HepG2 (cell line): ENCODE measurements around the gene SLC24A5. TPM values are rescaled to one million over a fixed set of nuclear protein-coding genes. Genes with fewer than 3 reads are reported as not detected.

Experiments used
- ARNT2 ChIP-seq: sonication (generic); formaldehyde crosslinking; IDR thresholded peaks from 2 replicates; pipeline ENCODE4 v1.8.0; 2022; ENCODE audit warnings: mild to moderate bottlenecking, low read depth, missing genetic modification reagents, moderate library complexity
- ATAD3A ChIP-seq: sonication (generic); formaldehyde crosslinking; IDR thresholded peaks from 2 replicates; pipeline ENCODE4 v1.4.0; 2020; ENCODE audit warnings: missing genetic modification reagents
- CCDC6 ChIP-seq: sonication (generic); formaldehyde crosslinking; IDR thresholded peaks from 2 replicates; pipeline ENCODE4 v1.8.1; 2022; ENCODE audit warnings: mild to moderate bottlenecking, missing genetic modification reagents, moderate library complexity
- FLYWCH1 ChIP-seq: sonication (generic); formaldehyde crosslinking; IDR thresholded peaks from 2 replicates; pipeline ENCODE4 v1.8.1; 2023; ENCODE audit warnings: mild to moderate bottlenecking, missing genetic modification reagents
- GABPB1 ChIP-seq: IDR thresholded peaks from 2 replicates; pipeline ENCODE4 v1.6.1; 2016; ENCODE audit warnings: mild to moderate bottlenecking, missing genetic modification reagents, moderate library complexity, missing compliant biosample characterization
- HMGA1 ChIP-seq: sonication (generic); formaldehyde crosslinking; conservative IDR thresholded peaks from 2 replicates; pipeline ENCODE4 v1.4.0; 2020; ENCODE audit warnings: missing genetic modification reagents
- IKZF1 ChIP-seq: fragments of 450-650 bp; IDR thresholded peaks from 2 replicates; pipeline ENCODE4 v1.7.1; 2016
- NAIF1 ChIP-seq: sonication (generic); formaldehyde crosslinking; IDR thresholded peaks from 2 replicates; pipeline ENCODE4 v1.5.0; 2020; ENCODE audit warnings: mild to moderate bottlenecking, missing genetic modification reagents, borderline replicate concordance
- NFIC ChIP-seq: IDR thresholded peaks from 2 replicates; pipeline ENCODE4 v1.6.1; 2012; ENCODE audit warnings: mild to moderate bottlenecking, low read length, inconsistent platforms
- RAD51 ChIP-seq: fragments of 450-650 bp; IDR thresholded peaks from 2 replicates; pipeline ENCODE4 v1.6.1; 2016; ENCODE audit warnings: borderline replicate concordance
- RBAK ChIP-seq: sonication (generic); formaldehyde crosslinking; IDR thresholded peaks from 2 replicates; pipeline ENCODE4 v1.5.1; 2020; ENCODE audit warnings: mild to moderate bottlenecking, missing genetic modification reagents
- RNF2 ChIP-seq: fragments of 450-650 bp; conservative IDR thresholded peaks from 2 replicates; pipeline ENCODE4 v1.6.1; 2016; ENCODE audit warnings: low read depth
- RXRA ChIP-seq: sonication (generic); formaldehyde crosslinking; IDR thresholded peaks from 2 replicates; pipeline ENCODE4 v1.5.1; 2020; ENCODE audit warnings: missing genetic modification reagents
- XBP1 ChIP-seq: sonication (generic); formaldehyde crosslinking; IDR thresholded peaks from 2 replicates; pipeline ENCODE4 v1.5.0; 2020; ENCODE audit warnings: missing genetic modification reagents
- ZNF180 ChIP-seq: sonication (generic); formaldehyde crosslinking; IDR thresholded peaks from 2 replicates; pipeline ENCODE4 v1.4.0; 2020; ENCODE audit warnings: low read depth, missing genetic modification reagents, borderline replicate concordance
- ZNF841 ChIP-seq: sonication (generic); formaldehyde crosslinking; IDR thresholded peaks from 2 replicates; pipeline ENCODE4 v1.8.1; 2023; ENCODE audit warnings: missing genetic modification reagents, borderline replicate concordance
- ZNF878 ChIP-seq: sonication (generic); formaldehyde crosslinking; IDR thresholded peaks from 2 replicates; pipeline ENCODE4 v1.8.1; 2023; ENCODE audit warnings: mild to moderate bottlenecking, missing genetic modification reagents, moderate library complexity
- polyA plus RNA-seq, 8 experiments: library from polyadenylated mRNA; depleted of rRNA in 3 of 8; stranded (reverse) in 7 of 8; unstranded in 1 of 8; fragments of >200 nt; fragmentation: Illumina TruSeq in 4 of 8; extraction: Trizol in 4 of 8; gene quantifications; 2 replicates each; pipeline versions ENCODE4 v1.2.1 to v1.2.3, GENCODE V29; 2011 to 2016; ENCODE audit warnings: low read depth in 4 of 8, missing spikeins in 1 of 8, mixed read lengths in 1 of 8; ENCODE audit not compliant: insufficient read depth in 1 of 8
- total RNA-seq, 5 experiments: library from RNA; depleted of rRNA; stranded (reverse); fragments of >200 nt; fragmentation: Illumina TruSeq; extraction: Trizol; gene quantifications; 2 replicates each; pipeline ENCODE4 v1.2.3, GENCODE V29; 2016; ENCODE audit warnings: low read depth in 1 of 5
- TF ChIP-seq, protein P1 (sequence below): sonication (generic); formaldehyde crosslinking; IDR thresholded peaks from 2 replicates; pipeline ENCODE4 v1.8.0; 2022; ENCODE audit warnings: missing genetic modification reagents, low read depth, mild to moderate bottlenecking, borderline replicate concordance
- TF ChIP-seq, protein P2 (sequence below): sonication (generic); formaldehyde crosslinking; IDR thresholded peaks from 2 replicates; pipeline ENCODE4 v1.4.0; 2020; ENCODE audit warnings: missing genetic modification reagents, borderline replicate concordance
- TF ChIP-seq, protein P3 (sequence below): sonication (generic); formaldehyde crosslinking; IDR thresholded peaks from 2 replicates; pipeline ENCODE4 v1.8.1; 2023; ENCODE audit warnings: mild to moderate bottlenecking, moderate library complexity, missing genetic modification reagents
- TF ChIP-seq, protein P4 (sequence below): sonication (generic); formaldehyde crosslinking; IDR thresholded peaks from 2 replicates; pipeline ENCODE4 v1.4.0; 2020; ENCODE audit warnings: missing genetic modification reagents

SLC24A5 gene
- total and polyA plus RNA-seq, 2 of the 13 experiments (the other 11 are each of a cell fraction or from before 2014, with no cell fraction given) = not detected

DNA sequence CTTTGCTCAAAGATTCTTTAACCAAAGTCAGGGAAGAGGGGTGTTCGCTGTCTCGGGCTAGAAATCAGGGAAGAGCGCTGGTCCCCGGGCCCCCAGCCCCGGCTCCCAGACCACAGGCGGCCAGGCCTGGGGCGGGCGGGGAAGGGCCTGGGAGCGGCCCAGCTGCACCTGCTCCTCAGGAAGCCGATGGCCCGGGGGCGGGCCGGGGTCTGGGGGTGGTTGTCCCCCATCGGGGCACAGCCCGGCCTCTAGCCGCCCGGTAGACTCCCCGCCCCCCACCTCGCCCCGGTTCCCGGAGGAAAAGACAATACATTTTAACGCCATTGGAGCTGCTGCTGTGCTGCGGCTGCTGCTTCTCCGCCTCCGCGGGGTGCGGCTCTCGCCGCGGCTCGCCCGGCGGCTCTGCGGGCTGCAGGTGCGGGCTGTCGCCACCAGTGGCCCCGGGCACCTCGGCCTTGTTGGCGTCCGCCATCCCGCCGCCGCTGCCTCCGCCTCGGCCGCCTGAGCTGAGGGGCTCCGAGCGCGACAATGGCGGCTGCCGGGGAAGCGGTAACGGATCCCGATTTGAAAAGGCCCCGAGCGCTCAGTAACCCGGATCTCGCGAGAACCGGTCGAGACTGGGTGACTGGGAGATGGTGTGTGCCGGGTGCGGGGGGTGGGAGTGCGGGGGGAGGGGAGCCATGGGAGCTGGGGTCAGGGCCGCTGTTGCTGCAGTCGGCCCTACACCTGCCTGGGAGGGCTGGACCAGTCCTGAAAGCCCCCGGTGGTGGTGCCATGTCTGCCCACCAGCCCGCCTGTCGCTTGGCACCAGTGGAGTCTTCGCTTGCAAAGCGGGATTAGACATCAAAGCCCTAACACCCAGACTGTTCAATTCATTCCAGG is 57.2 kb downstream of the SLC24A5 start, which contains the start of gene MYEF2 (continued):
- TF ChIP-seq CCDC6 (CRISPR knock-in tag) = no peak
- no peak for TF ChIP-seq HMGA1 (CRISPR knock-in tag)
- TF ChIP-seq IKZF1 = no peak
- TF ChIP-seq RXRA (CRISPR knock-in tag) = no peak
- TF ChIP-seq RNF2 = peak; percentile 64; the same call in 1 of the 2 replicates
- TF ChIP-seq NFIC = no peak
- TF ChIP-seq ARNT2 = peak; percentile 51; the same call in 1 of the 2 replicates
- no peak for TF ChIP-seq FLYWCH1 (CRISPR knock-in tag)
- TF ChIP-seq GABPB1 (CRISPR knock-in tag) = peak; percentile 26; the same call in 1 of the 2 replicates
- TF ChIP-seq, protein P1, sequence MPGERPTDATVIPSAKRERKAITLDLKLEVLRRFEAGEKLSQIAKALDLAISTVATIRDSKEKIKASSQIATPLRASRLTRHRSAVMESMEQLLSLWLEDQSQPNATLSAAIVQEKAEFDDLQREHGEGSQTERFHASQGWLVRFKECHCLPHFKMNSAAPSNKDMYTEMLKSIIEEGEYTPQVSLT = no peak
- TF ChIP-seq, protein P2, sequence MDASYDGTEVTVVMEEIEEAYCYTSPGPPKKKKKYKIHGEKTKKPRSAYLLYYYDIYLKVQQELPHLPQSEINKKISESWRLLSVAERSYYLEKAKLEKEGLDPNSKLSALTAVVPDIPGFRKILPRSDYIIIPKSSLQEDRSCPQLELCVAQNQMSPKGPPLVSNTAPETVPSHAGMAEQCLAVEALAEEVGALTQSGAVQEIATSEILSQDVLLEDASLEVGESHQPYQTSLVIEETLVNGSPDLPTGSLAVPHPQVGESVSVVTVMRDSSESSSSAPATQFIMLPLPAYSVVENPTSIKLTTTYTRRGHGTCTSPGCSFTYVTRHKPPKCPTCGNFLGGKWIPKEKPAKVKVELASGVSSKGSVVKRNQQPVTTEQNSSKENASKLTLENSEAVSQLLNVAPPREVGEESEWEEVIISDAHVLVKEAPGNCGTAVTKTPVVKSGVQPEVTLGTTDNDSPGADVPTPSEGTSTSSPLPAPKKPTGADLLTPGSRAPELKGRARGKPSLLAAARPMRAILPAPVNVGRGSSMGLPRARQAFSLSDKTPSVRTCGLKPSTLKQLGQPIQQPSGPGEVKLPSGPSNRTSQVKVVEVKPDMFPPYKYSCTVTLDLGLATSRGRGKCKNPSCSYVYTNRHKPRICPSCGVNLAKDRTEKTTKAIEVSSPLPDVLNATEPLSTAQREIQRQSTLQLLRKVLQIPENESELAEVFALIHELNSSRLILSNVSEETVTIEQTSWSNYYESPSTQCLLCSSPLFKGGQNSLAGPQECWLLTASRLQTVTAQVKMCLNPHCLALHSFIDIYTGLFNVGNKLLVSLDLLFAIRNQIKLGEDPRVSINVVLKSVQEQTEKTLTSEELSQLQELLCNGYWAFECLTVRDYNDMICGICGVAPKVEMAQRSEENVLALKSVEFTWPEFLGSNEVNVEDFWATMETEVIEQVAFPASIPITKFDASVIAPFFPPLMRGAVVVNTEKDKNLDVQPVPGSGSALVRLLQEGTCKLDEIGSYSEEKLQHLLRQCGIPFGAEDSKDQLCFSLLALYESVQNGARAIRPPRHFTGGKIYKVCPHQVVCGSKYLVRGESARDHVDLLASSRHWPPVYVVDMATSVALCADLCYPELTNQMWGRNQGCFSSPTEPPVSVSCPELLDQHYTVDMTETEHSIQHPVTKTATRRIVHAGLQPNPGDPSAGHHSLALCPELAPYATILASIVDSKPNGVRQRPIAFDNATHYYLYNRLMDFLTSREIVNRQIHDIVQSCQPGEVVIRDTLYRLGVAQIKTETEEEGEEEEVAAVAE (CRISPR knock-in tag) = no peak
- TF ChIP-seq ATAD3A = no peak
- TF ChIP-seq, protein P3, sequence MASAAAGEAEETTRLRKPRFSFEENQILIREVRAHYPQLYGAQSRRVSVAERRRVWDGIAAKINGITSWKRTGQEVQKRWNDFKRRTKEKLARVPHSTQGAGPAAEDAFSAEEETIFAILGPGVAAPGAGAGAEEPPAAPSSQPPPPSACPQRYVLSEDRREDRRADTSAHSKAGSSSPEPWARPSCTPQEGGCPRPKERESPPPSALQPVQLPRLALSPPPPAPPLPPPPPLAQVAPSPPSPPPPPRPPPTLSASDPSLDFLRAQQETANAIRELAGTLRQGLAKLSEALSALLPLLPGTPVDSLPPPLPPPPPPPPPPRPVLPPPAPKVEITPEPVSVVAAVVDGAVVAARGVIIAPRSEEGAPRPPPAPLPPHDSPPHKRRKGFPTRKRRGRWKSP (CRISPR knock-in tag) = no peak
- TF ChIP-seq XBP1 (CRISPR knock-in tag) = no peak
- TF ChIP-seq ZNF180 = no peak
- TF ChIP-seq, protein P4, sequence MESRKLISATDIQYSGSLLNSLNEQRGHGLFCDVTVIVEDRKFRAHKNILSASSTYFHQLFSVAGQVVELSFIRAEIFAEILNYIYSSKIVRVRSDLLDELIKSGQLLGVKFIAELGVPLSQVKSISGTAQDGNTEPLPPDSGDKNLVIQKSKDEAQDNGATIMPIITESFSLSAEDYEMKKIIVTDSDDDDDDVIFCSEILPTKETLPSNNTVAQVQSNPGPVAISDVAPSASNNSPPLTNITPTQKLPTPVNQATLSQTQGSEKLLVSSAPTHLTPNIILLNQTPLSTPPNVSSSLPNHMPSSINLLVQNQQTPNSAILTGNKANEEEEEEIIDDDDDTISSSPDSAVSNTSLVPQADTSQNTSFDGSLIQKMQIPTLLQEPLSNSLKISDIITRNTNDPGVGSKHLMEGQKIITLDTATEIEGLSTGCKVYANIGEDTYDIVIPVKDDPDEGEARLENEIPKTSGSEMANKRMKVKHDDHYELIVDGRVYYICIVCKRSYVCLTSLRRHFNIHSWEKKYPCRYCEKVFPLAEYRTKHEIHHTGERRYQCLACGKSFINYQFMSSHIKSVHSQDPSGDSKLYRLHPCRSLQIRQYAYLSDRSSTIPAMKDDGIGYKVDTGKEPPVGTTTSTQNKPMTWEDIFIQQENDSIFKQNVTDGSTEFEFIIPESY (CRISPR knock-in tag) = no peak
- TF ChIP-seq NAIF1 (CRISPR knock-in tag) = no peak
- no peak for TF ChIP-seq RAD51
- no peak for TF ChIP-seq RBAK (CRISPR knock-in tag)
- TF ChIP-seq ZNF878 (CRISPR knock-in tag) = no peak
- peak; percentile 72; the same call in 1 of the 2 replicates for TF ChIP-seq ZNF841 (CRISPR knock-in tag)
